ENCODE results near the gene MAVS.

DNA sequence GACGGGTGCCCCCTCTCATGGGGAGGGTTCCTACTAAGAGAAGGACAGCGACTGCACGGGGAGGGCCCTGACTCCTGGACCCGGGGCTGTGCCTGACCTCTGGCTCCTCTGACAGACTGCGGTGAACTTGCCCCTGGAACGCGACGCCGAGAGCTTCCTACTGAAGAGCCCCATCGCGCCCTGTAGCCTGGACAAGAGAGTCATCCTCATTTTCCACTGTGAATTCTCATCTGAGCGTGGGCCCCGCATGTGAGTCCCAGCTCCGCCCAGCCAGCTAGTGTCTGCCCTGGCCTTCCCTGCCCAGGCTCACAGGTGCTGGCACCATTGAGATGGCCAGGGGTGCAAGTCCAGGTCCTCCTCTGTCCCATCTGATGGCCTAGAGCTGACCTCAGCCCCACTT, 43.3 kb upstream of the MAVS start:
- TF ChIP-seq, protein P1, sequence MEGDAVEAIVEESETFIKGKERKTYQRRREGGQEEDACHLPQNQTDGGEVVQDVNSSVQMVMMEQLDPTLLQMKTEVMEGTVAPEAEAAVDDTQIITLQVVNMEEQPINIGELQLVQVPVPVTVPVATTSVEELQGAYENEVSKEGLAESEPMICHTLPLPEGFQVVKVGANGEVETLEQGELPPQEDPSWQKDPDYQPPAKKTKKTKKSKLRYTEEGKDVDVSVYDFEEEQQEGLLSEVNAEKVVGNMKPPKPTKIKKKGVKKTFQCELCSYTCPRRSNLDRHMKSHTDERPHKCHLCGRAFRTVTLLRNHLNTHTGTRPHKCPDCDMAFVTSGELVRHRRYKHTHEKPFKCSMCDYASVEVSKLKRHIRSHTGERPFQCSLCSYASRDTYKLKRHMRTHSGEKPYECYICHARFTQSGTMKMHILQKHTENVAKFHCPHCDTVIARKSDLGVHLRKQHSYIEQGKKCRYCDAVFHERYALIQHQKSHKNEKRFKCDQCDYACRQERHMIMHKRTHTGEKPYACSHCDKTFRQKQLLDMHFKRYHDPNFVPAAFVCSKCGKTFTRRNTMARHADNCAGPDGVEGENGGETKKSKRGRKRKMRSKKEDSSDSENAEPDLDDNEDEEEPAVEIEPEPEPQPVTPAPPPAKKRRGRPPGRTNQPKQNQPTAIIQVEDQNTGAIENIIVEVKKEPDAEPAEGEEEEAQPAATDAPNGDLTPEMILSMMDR (conservative IDR thresholded peaks at IDR 0.05; ENCODE audit: low read depth, low read length), result no peak
- no peak for TF ChIP-seq EZH2 (IDR thresholded peaks at IDR 0.05; ENCODE audit: low read length, unreplicated experiment)
- TF ChIP-seq EZH2phosphoT487 (IDR thresholded peaks at IDR 0.05; ENCODE audit: borderline replicate concordance, low read length), result no peak
